ENCODE measurements around the gene LPIN3.

Gene LPIN3, protein sequence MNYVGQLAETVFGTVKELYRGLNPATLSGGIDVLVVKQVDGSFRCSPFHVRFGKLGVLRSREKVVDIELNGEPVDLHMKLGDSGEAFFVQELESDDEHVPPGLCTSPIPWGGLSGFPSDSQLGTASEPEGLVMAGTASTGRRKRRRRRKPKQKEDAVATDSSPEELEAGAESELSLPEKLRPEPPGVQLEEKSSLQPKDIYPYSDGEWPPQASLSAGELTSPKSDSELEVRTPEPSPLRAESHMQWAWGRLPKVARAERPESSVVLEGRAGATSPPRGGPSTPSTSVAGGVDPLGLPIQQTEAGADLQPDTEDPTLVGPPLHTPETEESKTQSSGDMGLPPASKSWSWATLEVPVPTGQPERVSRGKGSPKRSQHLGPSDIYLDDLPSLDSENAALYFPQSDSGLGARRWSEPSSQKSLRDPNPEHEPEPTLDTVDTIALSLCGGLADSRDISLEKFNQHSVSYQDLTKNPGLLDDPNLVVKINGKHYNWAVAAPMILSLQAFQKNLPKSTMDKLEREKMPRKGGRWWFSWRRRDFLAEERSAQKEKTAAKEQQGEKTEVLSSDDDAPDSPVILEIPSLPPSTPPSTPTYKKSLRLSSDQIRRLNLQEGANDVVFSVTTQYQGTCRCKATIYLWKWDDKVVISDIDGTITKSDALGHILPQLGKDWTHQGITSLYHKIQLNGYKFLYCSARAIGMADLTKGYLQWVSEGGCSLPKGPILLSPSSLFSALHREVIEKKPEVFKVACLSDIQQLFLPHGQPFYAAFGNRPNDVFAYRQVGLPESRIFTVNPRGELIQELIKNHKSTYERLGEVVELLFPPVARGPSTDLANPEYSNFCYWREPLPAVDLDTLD

DNA sequence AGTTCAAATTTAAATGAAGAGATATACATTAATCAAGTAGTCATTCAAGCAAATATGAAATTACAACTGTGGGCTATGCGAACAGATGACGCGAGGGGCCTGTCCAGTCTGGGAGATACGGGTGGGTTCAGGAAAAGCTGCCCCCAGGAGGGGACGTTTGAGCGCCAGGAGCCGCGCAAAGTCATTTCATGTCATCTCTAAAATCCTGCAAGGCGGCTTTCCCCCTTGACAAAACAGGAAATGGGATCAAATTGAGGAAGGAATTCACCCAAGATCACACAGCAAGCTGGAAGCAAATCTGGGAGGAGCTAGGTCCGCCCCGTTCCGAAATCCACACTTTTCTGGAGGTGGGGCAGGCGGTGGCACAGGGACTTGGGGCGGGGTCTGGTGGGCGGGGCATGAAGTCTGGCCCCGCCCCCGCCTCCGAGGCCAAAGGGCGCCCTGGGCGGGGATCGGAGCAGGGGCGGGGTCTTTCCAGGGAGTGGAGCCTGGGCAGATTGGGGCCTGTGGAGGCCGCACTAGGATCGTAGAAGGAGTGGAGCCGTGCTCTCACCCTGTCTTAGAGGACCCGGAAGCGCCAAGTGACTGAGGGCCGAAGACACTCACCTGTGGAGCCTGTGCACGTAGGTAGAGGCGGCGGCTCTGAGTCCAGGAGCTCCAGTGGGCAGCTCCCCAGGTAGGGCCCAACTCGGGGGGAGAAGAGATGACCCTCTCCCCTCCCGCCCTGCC lies at the start of gene LPIN3:
TSS of gene LPIN3 (plus strand) at position 495 of the 729 bp plus-strand sequence. CDS start 4,983 bp downstream, outside the sequence.
- Histone ChIP-seq H3K4me1 (ENCODE audit: control insufficient read depth, insufficient read depth, low read length) (peaks cover 17% of the 10 kb centered on the region), H3K4me3 (ENCODE audit: low read length in 2 of 2) (peak within 1 kb of the TSS; percentile 41 to 72), H3K36me3 (ENCODE audit: control insufficient read depth in 2 of 2, insufficient read depth in 2 of 2, low read length in 2 of 2) (no peaks in the 10 kb centered on the region), H3K27me3 (ENCODE audit: control insufficient read depth in 1 of 2, insufficient read depth in 2 of 2, low read length in 2 of 2) (no peaks in the 10 kb centered on the region), H3K9me3 (ENCODE audit: control insufficient read depth in 2 of 2, low read length in 2 of 2) (no peaks in the 10 kb centered on the region), H3K27ac (ENCODE audit: low read length) (peak within 1 kb of the TSS; percentile 49), H3K9ac (ENCODE audit: low read length in 2 of 2) (peak within 1 kb of the TSS in 1 of 2 donors; percentile 58)

DNA sequence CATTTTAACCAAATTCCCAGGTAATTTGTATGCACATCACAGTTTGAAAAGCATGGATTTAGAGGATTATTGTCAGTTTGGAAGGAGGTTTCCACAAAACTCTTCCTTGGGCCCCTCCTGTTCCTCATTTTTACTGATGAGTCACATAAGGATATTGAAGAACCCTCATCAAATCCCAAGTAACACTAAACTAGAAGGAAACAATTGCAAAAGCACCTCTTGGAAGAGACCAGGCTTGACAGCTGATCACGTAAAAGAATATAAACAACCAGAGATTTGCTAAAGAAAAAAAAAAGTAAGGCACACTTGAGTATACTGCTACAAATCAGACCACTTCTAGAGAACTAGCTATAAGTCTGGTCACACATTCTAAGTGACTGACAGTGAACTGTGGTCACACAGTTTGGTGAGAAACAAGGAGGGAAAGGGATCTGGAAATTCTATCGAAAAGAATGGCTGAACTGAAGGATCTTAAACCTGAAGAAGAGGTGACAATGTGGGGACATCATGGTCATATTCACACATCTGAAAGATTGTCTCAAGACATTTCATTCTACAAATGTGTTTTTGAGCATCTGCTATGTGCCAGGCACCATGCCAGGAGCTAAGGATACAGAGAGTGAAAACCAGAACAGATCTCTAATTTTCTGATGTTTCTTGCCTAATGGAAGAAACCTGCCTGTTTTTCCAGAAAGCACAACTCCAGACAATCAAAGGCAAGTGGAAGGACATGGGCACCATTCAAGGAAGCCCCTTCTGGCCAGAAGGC lies 47.2 kb upstream of the LPIN3 start:
- H3K27ac ChIP-seq (ENCODE audit: low read length), result peak overlapping the region; percentile 31
- H3K9me3 ChIP-seq (ENCODE audit: control insufficient read depth in 2 of 2, low read length in 2 of 2), result no peaks in the 10 kb centered on the region
- H3K36me3 ChIP-seq (ENCODE audit: control insufficient read depth in 2 of 2, insufficient read depth in 2 of 2, low read length in 2 of 2), result no peaks in the 10 kb centered on the region
- H3K9ac ChIP-seq (ENCODE audit: low read length in 2 of 2), result no peak overlapping the region
- H3K27me3 ChIP-seq (ENCODE audit: control insufficient read depth in 1 of 2, insufficient read depth in 2 of 2, low read length in 2 of 2), result no peaks in the 10 kb centered on the region
- peaks cover 20% of the 10 kb centered on the region for H3K4me1 ChIP-seq (ENCODE audit: control insufficient read depth, insufficient read depth, low read length)
- H3K4me3 ChIP-seq (ENCODE audit: low read length in 2 of 2), result no peak overlapping the region

DNA sequence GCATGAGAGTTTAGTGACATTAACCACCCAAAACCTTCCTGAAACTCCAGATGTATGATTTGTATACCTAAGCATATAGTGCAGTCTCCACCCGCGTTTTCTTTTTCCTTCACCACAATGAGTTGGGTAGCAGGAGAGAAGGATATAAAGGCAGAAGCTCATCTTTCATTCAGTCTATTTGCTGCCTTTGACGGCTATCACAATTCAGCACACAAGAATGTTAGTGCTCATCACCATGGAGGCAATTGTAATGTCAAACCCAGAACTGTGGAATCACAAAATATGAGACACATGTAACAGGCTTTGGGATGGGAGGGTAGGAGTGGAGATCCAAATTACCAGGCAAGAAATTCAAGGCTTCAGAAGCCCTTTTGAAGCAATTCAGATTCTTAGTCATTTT lies 40.7 kb upstream of the LPIN3 start:
- Histone ChIP-seq H3K4me3 (ENCODE audit: low read length in 2 of 2) (no peak overlapping the region), H3K9ac (ENCODE audit: low read length in 2 of 2) (no peak overlapping the region), H3K9me3 (ENCODE audit: control insufficient read depth in 2 of 2, low read length in 2 of 2) (no peaks in the 10 kb centered on the region), H3K27ac (ENCODE audit: low read length) (no peak overlapping the region), H3K36me3 (ENCODE audit: control insufficient read depth in 2 of 2, insufficient read depth in 2 of 2, low read length in 2 of 2) (no peaks in the 10 kb centered on the region), H3K27me3 (ENCODE audit: control insufficient read depth in 1 of 2, insufficient read depth in 2 of 2, low read length in 2 of 2) (no peaks in the 10 kb centered on the region), H3K4me1 (ENCODE audit: control insufficient read depth, insufficient read depth, low read length) (peaks cover 18% of the 10 kb centered on the region)

DNA sequence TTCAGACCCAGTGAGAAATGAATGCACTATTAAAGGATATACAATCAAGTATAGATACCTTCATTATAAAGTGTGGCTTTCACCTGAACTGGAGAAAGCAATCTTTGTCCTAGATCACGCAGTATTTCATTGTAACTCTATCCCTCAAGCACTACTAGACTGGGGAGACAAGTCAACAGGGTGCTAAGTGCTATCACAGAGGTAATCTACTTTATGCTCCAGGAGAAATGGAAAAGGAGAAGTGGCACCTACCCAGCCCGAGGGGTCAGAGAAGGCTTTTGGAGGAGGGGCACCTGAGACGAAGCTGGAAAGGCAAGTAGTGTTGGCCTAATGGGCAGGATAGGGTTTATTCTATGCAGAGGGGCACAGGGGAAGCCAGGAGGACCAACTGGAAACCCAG lies 40.2 kb upstream of the LPIN3 start:
- H3K27me3 ChIP-seq (ENCODE audit: control insufficient read depth in 1 of 2, insufficient read depth in 2 of 2, low read length in 2 of 2), result no peaks in the 10 kb centered on the region
- no peak overlapping the region for H3K4me3 ChIP-seq (ENCODE audit: low read length in 2 of 2)
- H3K36me3 ChIP-seq (ENCODE audit: control insufficient read depth in 2 of 2, insufficient read depth in 2 of 2, low read length in 2 of 2), result no peaks in the 10 kb centered on the region
- peaks cover 18% of the 10 kb centered on the region for H3K4me1 ChIP-seq (ENCODE audit: control insufficient read depth, insufficient read depth, low read length)
- no peak overlapping the region for H3K27ac ChIP-seq (ENCODE audit: low read length)
- no peaks in the 10 kb centered on the region for H3K9me3 ChIP-seq (ENCODE audit: control insufficient read depth in 2 of 2, low read length in 2 of 2)
- H3K9ac ChIP-seq (ENCODE audit: low read length in 2 of 2), result no peak overlapping the region

DNA sequence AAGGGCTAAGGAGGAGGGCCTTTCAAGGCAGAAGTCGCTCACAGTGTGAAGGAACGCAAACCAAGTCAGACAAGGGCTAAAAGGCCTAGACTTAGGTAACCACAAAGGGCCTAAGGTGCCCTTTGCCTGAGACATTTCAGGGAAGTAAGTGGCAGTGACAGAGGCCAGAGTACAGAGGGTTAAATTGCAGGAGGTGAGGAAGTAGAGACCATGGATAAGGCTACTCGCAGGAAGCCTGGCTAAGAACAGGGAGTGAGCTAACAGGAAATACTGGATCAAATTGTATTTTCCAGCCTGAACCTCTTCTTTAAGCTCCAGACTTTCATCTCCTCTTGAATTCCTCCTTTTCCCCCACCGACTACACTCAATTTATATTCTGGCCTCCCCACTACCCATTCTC lies 39.7 kb upstream of the LPIN3 start:
- no peak overlapping the region for H3K4me3 ChIP-seq (ENCODE audit: low read length in 2 of 2)
- H3K36me3 ChIP-seq (ENCODE audit: control insufficient read depth in 2 of 2, insufficient read depth in 2 of 2, low read length in 2 of 2), result no peaks in the 10 kb centered on the region
- no peak overlapping the region for H3K9ac ChIP-seq (ENCODE audit: low read length in 2 of 2)
- no peaks in the 10 kb centered on the region for H3K27me3 ChIP-seq (ENCODE audit: control insufficient read depth in 1 of 2, insufficient read depth in 2 of 2, low read length in 2 of 2)
- H3K27ac ChIP-seq (ENCODE audit: low read length), result no peak overlapping the region
- H3K4me1 ChIP-seq (ENCODE audit: control insufficient read depth, insufficient read depth, low read length), result peaks cover 16% of the 10 kb centered on the region
- no peaks in the 10 kb centered on the region for H3K9me3 ChIP-seq (ENCODE audit: control insufficient read depth in 2 of 2, low read length in 2 of 2)

DNA sequence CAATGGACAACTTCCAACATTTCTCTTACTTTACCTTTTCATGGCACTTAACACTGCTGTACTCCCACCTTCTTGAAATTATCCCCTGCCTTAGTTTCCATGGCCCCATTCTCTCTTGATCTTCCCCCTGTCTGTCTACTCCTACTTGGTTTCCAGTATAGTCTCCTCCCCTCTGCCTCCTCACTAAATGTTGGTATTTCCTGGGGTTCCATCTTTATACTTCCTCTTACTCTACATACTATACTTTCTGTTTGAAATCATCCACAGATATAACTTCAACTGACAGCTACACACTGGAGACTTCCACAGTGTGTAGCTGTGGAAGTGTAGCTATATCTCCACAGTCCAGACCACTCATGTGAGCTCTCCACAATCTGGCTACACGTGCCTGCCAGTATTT lies 36.6 kb upstream of the LPIN3 start:
- Histone ChIP-seq H3K4me1 (ENCODE audit: control insufficient read depth, insufficient read depth, low read length) (peaks cover 13% of the 10 kb centered on the region), H3K9me3 (ENCODE audit: control insufficient read depth in 2 of 2, low read length in 2 of 2) (no peaks in the 10 kb centered on the region), H3K27me3 (ENCODE audit: control insufficient read depth in 1 of 2, insufficient read depth in 2 of 2, low read length in 2 of 2) (no peaks in the 10 kb centered on the region), H3K4me3 (ENCODE audit: low read length in 2 of 2) (no peak overlapping the region), H3K27ac (ENCODE audit: low read length) (no peak overlapping the region), H3K36me3 (ENCODE audit: control insufficient read depth in 2 of 2, insufficient read depth in 2 of 2, low read length in 2 of 2) (no peaks in the 10 kb centered on the region), H3K9ac (ENCODE audit: low read length in 2 of 2) (no peak overlapping the region)

DNA sequence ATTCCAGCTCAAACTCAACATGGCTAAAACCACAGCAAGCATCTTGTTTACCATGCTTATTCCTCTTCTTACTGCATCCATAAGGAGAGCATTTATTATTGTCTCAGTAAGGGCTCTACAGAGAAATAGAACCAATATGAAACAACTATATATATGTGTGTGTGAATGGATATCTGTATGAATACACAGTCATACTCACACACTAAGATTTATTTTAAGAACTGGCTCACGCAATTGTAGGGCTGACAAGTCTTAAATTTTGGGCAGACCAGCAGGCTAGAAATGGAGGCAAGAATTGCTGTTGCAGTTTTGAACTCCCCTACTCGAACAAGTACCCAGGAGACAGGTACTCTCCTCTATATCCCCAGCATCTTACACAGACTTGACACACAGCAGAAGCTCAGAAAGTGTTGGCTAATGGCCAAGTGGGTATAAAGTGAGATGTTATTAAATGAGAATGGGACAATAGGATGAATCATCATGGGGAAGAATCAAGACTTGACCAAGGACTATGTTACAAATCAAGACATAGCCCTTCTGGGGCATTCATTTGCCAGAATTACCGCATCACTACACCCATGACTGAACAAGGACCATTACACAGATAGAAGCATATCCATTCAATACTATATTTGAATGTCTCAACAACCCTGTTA lies 36.1 kb upstream of the LPIN3 start:
- Histone ChIP-seq H3K4me3 (ENCODE audit: low read length in 2 of 2) (no peak overlapping the region), H3K4me1 (ENCODE audit: control insufficient read depth, insufficient read depth, low read length) (peaks cover 18% of the 10 kb centered on the region)

DNA sequence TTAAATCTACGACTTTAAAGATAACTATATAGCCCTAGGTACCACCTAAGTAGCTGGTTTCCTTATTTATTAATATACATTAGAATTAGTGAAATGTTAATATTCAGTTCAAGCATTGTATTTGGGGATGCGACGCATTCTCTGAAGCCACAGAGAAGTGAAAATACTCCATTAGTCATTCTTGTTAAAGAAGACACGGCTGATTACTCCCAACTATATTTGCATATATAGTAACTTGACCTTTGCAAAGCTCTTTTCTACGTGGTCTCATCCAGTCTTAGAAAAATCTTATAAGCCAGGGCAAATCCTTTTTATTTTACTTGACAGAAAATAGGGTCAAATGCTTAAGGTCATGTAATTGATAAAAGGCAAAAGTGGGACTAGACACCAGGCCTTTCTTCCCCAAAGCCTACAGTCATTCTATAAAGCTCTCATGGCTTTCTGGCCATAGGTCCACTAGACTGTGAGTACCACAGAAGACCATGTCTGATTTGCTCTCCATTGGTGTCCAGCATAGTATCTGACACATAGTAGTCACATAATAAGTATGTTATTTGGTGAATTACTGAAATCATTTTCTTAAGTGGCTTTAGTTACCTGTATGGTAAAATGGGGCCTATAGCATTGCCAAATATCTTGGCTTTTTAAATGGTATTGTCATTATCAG lies 34.4 kb upstream of the LPIN3 start:
- peaks cover 25% of the 10 kb centered on the region for H3K4me1 ChIP-seq (ENCODE audit: control insufficient read depth, insufficient read depth, low read length)
- no peaks in the 10 kb centered on the region for H3K9me3 ChIP-seq (ENCODE audit: control insufficient read depth in 2 of 2, low read length in 2 of 2)
- no peak overlapping the region for H3K9ac ChIP-seq (ENCODE audit: low read length in 2 of 2)
- no peaks in the 10 kb centered on the region for H3K36me3 ChIP-seq (ENCODE audit: control insufficient read depth in 2 of 2, insufficient read depth in 2 of 2, low read length in 2 of 2)
- H3K27ac ChIP-seq (ENCODE audit: low read length), result no peak overlapping the region
- H3K27me3 ChIP-seq (ENCODE audit: control insufficient read depth in 1 of 2, insufficient read depth in 2 of 2, low read length in 2 of 2), result no peaks in the 10 kb centered on the region
- no peak overlapping the region for H3K4me3 ChIP-seq (ENCODE audit: low read length in 2 of 2)

More for the DNA sequence above, 36.1 kb upstream of the LPIN3 start:
- H3K36me3 ChIP-seq (ENCODE audit: control insufficient read depth in 2 of 2, insufficient read depth in 2 of 2, low read length in 2 of 2), result no peaks in the 10 kb centered on the region
- no peak overlapping the region for H3K27ac ChIP-seq (ENCODE audit: low read length)
- H3K9ac ChIP-seq (ENCODE audit: low read length in 2 of 2), result no peak overlapping the region
- no peaks in the 10 kb centered on the region for H3K27me3 ChIP-seq (ENCODE audit: control insufficient read depth in 1 of 2, insufficient read depth in 2 of 2, low read length in 2 of 2)
- H3K9me3 ChIP-seq (ENCODE audit: control insufficient read depth in 2 of 2, low read length in 2 of 2), result no peaks in the 10 kb centered on the region

DNA sequence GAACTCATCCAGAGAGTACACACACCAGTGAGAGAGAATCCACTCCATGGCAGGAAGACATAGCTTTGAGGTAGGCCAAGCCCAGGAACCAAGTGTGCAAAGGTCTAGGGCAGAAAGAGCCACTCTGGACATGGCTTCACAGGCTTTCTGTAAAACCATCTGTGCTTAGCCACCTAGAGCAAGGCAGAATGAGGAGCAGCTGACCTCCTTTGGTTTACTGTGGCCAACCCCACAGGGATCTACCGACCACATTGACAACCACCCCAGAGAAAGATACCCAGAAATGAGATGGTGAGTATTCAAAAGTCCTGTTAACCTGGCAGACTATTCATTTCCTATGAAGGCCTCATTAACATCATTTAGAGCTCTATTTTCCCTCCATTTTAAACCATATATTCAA lies 33.6 kb upstream of the LPIN3 start:
- Histone ChIP-seq H3K4me3 (ENCODE audit: low read length in 2 of 2) (no peak overlapping the region), H3K4me1 (ENCODE audit: control insufficient read depth, insufficient read depth, low read length) (peaks cover 25% of the 10 kb centered on the region), H3K36me3 (ENCODE audit: control insufficient read depth in 2 of 2, insufficient read depth in 2 of 2, low read length in 2 of 2) (no peaks in the 10 kb centered on the region), H3K9ac (ENCODE audit: low read length in 2 of 2) (no peak overlapping the region), H3K9me3 (ENCODE audit: control insufficient read depth in 2 of 2, low read length in 2 of 2) (no peaks in the 10 kb centered on the region), H3K27ac (ENCODE audit: low read length) (no peak overlapping the region), H3K27me3 (ENCODE audit: control insufficient read depth in 1 of 2, insufficient read depth in 2 of 2, low read length in 2 of 2) (no peaks in the 10 kb centered on the region)
